Epithelial cell of proximal tubule (primary cell): ENCODE data around the gene ADAMTS12. TPM values are rescaled to one million over a fixed set of nuclear protein-coding genes. Genes with fewer than 3 reads are reported as not detected.
A peak's percentile ranks its signal among the peaks of the same experiment; 100 is the strongest.

Source experiments
- DNase-seq: peaks from one replicate; pipeline ENCODE4 v3.0.0-alpha.2; 2011; ENCODE audit warnings: low read depth
- H3K4me3 ChIP-seq: 2 replicates; pipeline ENCODE4 v1.5.1; 2011; ENCODE audit warnings: low read depth, mild to moderate bottlenecking, low read length
- total RNA-seq: library from RNA; depleted of rRNA; stranded (reverse); fragments of >200 nt; gene quantifications from 2 replicates; pipeline ENCODE4 v1.2.3, GENCODE V29; 2015
- TF ChIP-seq, protein P1 (sequence below): conservative IDR thresholded peaks from 2 replicates; pipeline ENCODE4 v1.5.1; 2012; ENCODE audit warnings: low read depth, mild to moderate bottlenecking, low read length

ADAMTS12 gene
- total RNA-seq, 1 donor from 2014 or later, result 2.1 TPM

DNA sequence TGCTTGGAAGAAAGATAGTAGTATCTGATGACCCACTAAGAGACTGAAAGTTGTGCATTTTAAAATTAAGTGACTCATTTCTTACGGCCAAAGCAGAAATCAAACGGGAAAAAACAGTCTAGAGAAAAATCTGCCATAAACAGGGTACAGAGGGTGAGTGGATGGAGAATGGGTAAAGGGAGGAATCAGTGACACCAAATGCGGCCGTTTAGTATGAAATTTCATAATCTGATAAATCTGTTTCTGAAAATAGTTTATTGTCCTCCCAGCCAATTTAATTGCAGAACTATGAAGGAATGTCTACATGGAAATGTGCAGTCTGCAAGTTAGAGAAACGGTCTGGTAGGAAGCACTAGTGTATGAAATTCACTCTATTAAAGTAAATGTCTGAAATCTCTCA is 39.5 kb downstream of the ADAMTS12 start:
- TF ChIP-seq, protein P1, sequence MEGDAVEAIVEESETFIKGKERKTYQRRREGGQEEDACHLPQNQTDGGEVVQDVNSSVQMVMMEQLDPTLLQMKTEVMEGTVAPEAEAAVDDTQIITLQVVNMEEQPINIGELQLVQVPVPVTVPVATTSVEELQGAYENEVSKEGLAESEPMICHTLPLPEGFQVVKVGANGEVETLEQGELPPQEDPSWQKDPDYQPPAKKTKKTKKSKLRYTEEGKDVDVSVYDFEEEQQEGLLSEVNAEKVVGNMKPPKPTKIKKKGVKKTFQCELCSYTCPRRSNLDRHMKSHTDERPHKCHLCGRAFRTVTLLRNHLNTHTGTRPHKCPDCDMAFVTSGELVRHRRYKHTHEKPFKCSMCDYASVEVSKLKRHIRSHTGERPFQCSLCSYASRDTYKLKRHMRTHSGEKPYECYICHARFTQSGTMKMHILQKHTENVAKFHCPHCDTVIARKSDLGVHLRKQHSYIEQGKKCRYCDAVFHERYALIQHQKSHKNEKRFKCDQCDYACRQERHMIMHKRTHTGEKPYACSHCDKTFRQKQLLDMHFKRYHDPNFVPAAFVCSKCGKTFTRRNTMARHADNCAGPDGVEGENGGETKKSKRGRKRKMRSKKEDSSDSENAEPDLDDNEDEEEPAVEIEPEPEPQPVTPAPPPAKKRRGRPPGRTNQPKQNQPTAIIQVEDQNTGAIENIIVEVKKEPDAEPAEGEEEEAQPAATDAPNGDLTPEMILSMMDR, result no peak
- no peak overlapping the region for H3K4me3 ChIP-seq
- no peak for DNase-seq

DNA sequence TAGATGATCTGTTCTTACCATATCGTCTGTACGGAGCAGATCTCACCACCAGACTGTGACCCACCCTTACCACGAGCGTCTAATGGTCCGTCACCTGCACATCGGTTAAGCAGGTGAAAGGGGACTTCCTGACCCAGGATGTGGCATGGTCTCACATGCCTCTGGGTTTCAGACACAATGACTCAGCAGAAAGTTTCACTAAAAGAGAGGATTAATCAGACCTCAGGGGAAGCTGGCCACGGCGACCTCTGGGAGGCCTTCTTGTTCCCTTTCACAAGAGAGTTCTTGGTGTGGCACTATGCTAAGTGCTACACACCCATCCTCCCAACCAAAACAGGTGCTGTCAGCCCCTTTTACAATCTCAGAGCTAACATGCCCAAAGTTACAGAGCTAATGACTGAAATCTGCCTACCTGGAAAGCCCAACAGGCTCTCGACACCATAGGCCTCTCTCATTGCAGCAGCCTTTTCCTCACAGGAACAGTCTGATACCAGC is 41.6 kb downstream of the ADAMTS12 start:
- peak; percentile 93 for DNase-seq
- TF ChIP-seq, protein P1, result no peak
- H3K4me3 ChIP-seq, result no peak overlapping the region

DNA sequence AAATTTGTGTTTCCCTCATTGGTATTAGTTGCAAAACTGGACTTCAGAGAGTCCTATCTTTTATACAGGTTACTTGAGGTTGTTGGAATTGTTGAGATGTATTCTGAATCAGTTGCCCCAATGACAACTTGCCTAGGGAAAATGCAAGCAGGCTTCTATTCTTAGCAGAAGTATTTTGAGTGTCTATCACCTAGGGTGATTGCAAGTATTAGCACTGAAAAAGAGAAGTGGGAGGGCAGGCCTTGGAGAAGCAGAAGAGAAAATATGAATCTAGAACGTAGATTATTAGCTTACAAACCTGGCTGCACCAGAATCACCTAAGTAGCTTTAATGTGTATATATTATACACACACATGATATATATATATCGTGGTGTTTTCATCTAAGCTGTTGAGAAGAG is 43.2 kb downstream of the ADAMTS12 start:
- no peak for DNase-seq
- no peak overlapping the region for H3K4me3 ChIP-seq
- TF ChIP-seq, protein P1, result no peak

DNA sequence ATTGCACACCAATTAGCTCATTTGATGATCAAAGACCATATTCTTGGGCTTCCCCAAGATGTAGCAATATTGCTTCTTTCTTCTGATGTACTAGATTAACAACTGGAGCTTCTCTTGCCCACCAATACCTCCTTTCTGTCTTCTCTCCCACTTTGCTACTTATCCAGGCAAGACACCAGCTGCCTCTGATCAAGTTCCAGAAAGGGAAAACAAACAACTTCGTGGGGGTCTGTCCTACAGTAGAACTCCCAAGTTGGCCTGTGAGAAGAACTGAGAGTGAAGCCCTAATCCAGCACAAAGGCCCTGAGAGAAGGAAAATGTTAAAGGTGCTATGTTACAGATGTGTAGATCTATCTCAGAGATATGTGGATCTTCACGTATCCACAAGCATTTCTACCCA is 44.9 kb downstream of the ADAMTS12 start:
- no peak for DNase-seq
- H3K4me3 ChIP-seq, result no peak overlapping the region
- TF ChIP-seq, protein P1, result no peak

DNA sequence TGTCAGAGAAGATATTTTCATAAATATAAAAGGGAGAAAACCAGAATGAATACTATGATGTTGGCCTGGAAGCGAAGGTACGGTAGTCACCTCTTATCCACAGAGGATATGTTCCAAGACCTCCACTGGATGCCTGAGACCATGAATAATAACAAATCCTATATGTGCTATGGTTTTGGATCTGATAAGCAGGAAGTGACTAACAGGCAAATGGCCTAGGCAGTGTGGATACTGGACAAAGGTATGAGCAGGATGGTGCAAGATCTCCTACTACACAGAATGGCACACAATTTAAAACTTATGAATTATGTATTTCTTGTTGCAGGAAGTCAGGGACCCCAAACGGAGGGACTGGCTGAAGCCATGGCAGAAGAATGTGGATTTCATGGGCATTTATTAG is 48.2 kb downstream of the ADAMTS12 start:
- TF ChIP-seq, protein P1, result no peak
- no peak overlapping the region for H3K4me3 ChIP-seq
- no peak for DNase-seq

DNA sequence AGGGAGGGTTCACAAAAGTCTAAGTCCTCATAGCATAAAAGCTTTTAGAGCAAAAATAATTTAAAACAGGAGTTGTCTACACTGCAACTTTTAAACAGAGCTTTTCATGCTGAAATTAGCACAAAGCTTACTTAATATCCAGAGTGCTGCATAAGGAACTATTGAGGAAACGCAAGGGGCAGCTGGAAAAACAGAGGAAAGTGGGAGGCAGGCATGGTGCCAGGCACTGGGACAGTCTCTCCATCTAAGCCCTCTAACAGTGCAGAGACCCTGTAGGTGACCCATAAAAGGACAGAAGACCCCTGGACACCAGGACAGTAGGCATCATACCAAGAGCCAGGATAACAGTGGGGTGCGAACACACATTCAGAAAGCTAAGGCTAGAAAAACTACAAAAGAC is 49.3 kb downstream of the ADAMTS12 start:
- no peak overlapping the region for H3K4me3 ChIP-seq
- DNase-seq, result no peak
- TF ChIP-seq, protein P1, result no peak

DNA sequence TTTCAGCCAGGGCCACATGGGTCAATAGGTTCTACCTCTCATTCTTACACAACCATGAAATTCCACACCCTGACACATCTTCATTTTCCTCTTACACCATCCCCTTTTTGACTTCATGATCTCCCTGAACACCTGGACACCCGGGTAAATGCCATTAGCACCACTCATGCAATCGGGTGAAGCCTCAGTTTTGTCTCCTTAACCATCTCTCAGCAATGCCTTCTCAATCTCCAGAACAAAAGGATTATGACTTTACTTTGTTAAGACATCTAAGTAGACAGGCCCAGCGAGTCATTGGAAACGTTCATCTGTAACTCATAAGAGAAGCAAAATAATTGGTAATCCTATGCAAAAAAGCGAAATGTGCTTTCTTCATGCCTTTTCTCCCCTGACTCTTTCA is 49.9 kb downstream of the ADAMTS12 start:
- no peak overlapping the region for H3K4me3 ChIP-seq
- no peak for DNase-seq
- TF ChIP-seq, protein P1, result no peak
